Left forelimb (tissue), 1 donor: ENCODE data around the gene ZNF423.

Source experiments
- DNase-seq: peaks from one replicate; pipeline ENCODE4 v3.0.0-alpha.2; 2018; ENCODE audit warnings: low spot score

Gene ZNF423

GRCh38 chr16:49552313-49552928 lies 303.5 kb downstream of the ZNF423 start:
- no peak for DNase-seq

DNA sequence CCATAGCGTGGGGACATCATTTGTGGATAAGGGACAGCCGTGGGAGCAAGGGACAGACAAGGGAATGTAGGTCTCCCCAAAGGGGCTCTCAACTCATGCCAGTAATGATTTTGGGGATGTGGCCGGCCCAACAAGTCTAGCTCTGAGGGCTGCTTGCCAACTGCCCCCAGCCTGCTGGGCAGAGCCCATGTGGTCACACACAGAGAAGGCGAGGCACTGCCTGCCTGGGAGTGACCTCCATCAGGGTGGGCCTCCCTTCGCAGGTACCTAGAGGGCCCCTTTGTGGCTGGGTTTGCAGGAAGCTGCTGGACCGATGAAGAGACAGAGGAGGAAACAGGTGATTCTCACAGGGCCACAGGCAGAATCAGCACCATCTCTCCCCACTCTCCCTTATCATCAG lies 305.2 kb downstream of the ZNF423 start:
- DNase-seq: no peak

DNA sequence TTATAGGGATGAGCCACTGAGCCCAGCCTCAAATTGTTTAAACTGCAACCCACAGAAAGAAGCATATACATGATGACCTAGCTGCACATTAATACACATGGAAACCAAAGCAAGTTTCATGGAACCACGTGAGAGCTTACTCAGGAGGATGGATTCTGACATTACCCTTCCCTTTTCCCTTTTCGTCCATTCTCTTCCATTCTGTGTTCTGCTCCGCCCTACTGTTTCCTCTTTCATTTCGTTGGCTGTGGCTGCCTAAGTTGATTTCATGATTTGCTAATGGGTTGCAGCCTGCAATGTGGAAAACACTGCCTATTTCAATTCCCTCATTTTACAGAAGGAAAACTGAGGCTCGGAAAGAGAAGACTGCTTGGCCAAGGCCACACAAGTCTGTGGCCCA lies 305.8 kb downstream of the ZNF423 start:
- no peak for DNase-seq

- DNase-seq: no peak
These were observed 307.5 kb downstream of the ZNF423 start for GRCh38 chr16:49548325-49548970.

DNA sequence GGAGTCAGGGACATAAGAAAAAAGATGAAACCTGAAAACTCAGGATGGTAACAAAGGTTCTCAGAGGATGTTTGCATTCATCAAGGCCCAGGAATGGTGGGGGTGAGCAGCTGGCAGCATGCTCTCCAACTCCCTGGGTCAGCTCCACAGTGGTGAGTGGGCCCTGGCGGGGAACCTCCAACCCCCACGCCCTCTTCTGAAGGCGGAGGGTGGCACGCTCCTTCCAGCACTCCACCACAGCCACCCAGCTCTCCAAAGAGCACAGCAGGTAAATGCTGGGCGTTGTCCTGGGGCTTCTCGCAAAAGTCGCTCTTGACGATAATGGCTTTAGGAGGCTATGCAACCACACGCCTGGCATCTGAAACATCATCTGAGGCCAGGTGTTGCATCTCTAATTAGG lies 308.5 kb downstream of the ZNF423 start:
- no peak for DNase-seq

GRCh38 chr16:49546735-49547134 lies 309.2 kb downstream of the ZNF423 start:
- DNase-seq: no peak

DNA sequence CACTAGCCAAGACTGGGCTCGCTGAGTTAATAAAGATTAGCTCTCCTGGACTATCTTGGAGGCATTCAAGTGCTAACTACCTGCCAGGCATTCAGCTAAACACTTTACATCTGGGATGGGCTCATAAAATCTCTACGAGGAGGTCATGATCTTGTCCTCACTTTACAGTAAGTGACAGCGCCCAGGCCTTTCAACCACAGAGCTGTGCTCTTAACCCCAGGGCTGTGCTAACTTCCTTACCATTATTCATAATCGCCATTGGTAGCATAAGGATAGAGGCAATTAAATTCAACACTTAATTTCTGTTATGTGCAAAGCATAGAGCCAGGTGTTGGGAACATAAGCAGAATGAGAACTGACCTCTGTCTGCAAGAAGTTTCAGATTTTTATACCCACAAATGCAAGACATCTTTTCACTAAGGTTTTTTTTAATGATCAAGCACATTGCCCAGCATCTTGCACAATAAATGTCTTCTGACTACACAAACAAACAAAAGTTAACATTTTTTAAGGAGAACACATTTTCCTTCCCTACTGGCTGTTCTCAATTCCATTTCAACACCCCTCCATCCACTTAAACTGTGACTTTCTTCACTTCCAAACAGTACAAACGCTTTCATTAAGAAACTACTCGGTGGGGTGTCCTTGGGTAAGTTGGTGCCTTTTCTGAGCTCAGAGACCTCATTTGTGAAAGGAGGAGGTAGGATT lies 310.0 kb downstream of the ZNF423 start:
- DNase-seq: no peak

GRCh38 chr16:49545243-49545642 lies 310.7 kb downstream of the ZNF423 start:
- no peak for DNase-seq

GRCh38 chr16:49544828-49545227 lies 311.1 kb downstream of the ZNF423 start:
- no peak for DNase-seq

DNA sequence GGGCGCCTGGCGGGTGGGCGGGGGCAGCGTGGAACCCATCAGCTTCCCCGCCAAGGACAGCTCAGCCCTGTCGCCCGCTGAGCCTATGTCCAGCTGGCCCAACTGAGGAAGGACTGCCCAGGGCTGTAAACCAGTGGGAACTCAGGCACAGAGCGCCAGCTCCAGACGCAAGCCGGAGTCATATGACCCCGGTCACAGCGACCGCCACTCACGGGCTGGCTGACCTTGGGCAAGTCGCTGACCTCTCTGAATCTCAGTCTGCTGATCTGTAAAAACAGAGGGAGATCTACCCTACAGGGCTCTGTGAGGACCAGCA lies 312.3 kb downstream of the ZNF423 start:
- DNase-seq: no peak

- no peak for DNase-seq
These were observed 312.8 kb downstream of the ZNF423 start for GRCh38 chr16:49542946-49543630.

DNA sequence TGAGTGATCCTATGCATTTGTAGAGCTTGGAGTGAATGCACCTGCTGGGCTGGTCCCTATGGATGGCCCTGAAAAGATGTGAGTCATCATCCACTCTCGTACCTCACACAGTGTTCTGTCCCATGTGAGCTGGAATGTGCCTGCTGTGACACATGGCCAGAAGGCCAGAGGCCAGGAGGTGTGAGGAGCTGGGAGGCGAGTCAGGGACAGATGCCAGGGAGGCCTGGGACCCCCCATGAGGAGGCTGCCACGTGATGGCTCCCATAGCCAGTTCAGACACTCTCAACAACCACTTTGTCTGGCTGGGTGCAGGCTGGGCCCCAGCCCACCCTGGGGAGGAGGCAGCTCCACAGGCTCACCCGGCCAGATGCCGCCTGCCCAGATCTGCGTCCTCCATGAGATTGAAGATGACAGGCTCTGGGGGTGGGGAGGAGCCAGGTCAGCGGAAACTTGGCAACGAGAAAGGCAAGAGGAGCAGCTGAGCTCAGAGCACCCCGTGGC lies 313.5 kb downstream of the ZNF423 start:
- no peak for DNase-seq

- no peak for DNase-seq
These were observed 315.1 kb downstream of the ZNF423 start for GRCh38 chr16:49540836-49541235.

- DNase-seq: no peak
These were observed 316.2 kb downstream of the ZNF423 start for GRCh38 chr16:49539758-49540157.

DNA sequence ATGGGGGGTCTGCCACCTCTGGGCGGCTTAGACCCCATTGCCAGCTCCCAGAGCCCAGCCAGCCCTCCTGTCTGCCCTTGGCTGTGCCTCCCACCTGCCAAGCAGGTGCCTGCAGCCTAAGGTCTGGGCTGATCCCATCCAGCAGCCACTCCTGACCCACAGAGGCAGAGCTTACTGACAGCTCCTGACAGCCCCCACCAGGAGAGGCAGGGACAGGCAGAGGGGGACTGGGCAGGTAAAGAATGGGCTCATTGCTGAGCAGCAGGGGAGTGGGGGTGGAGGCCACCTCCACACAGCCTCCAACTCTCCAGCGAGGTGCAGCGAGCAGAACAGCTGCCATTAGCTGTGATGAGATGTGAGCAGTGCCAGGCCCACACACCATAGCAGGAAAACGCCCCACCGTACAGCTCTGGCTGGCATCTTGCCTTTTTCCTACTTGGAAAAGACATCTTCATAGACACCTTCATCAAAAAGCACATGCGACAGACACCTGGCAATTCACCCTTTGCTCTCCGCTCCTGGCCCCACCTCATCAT lies 317.9 kb downstream of the ZNF423 start:
- DNase-seq: no peak

- DNase-seq: no peak
These were observed 320.9 kb downstream of the ZNF423 start for GRCh38 chr16:49534901-49535610.

DNA sequence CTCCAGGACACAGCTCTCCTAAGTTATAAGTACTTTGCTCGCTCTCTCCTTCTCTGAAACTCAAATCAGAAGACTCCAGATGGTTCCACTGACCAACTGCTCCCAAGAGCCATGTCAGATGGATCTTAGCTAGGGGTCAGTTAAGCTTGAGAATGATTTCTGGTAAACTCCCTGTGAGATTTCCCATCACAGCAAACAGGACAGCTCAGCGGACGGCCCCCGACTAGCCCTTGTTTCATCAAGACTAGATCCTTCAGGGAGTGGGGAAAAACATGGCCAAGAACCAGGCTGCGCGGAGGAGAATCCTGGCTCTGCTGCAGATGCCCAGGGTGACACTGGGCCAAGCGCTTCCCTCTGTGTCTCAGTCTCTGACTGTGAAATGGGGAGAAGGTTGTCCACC lies 322.5 kb downstream of the ZNF423 start:
- no peak for DNase-seq

GRCh38 chr16:49532873-49533272 lies 323.0 kb downstream of the ZNF423 start:
- no peak for DNase-seq

GRCh38 chr16:49531931-49532840 lies 323.7 kb downstream of the ZNF423 start:
- DNase-seq: no peak

GRCh38 chr16:49531425-49531824 lies 324.5 kb downstream of the ZNF423 start:
- no peak for DNase-seq

- no peak for DNase-seq
These were observed 325.4 kb downstream of the ZNF423 start for GRCh38 chr16:49530427-49530970.
